GM06990 (cell line): ENCODE results near the gene ARHGEF19.
"Not testable (repeated sequence)": the region's sequence is repeated elsewhere in the genome, so short reads cannot be mapped to it uniquely, and the experiment has no call there.

ENCODE experiments used
- DNase-seq: peaks from one replicate; pipeline ENCODE4 v3.0.0-alpha.2; 2011; ENCODE audit not compliant: insufficient read length; ENCODE audit errors: extremely low read depth
- H3K27me3 ChIP-seq: replicated peaks from 2 replicates; pipeline ENCODE4 v1.6.0; 2011; ENCODE audit warnings: low read length; ENCODE audit not compliant: control insufficient read depth, insufficient read depth
- H3K36me3 ChIP-seq: 2 replicates; pipeline ENCODE4 v1.5.1; 2011; ENCODE audit warnings: low read length; ENCODE audit not compliant: control insufficient read depth, insufficient read depth
- H3K4me3 ChIP-seq: replicated peaks from 2 replicates; pipeline ENCODE4 v1.5.1; 2011; ENCODE audit warnings: low read depth, mild to moderate bottlenecking, control low read depth, low read length
- CTCF ChIP-seq: IDR thresholded peaks from 2 replicates; pipeline ENCODE4 v1.5.1; 2011; ENCODE audit warnings: low read length, control low read depth, mild to moderate bottlenecking, inconsistent platforms; ENCODE audit not compliant: insufficient read depth, poor library complexity, severe bottlenecking

The ARHGEF19 gene

GRCh38 chr1:16246961-16247360 lies 34.5 kb upstream of the ARHGEF19 start:
- H3K36me3 ChIP-seq = peaks cover 14% of the 10 kb centered on the region
- H3K27me3 ChIP-seq = no peaks in the 10 kb centered on the region
- DNase-seq = no peak
- no peak overlapping the region for H3K4me3 ChIP-seq
- TF ChIP-seq CTCF = no peak

GRCh38 chr1:16246239-16246638 lies 33.8 kb upstream of the ARHGEF19 start:
- DNase-seq, H3K4me3 ChIP-seq, H3K27me3 ChIP-seq, H3K36me3 ChIP-seq: not testable (repeated sequence)

- Histone ChIP-seq H3K36me3 (peaks cover 3% of the 10 kb centered on the region), H3K27me3 (no peaks in the 10 kb centered on the region), H3K4me3 (no peak overlapping the region)
- DNase-seq = no peak
- TF ChIP-seq CTCF = no peak
Observed at GRCh38 chr1:16245476-16246196, 33.2 kb upstream of the ARHGEF19 start.

- no peak for TF ChIP-seq CTCF
- no peak for DNase-seq
- Histone ChIP-seq H3K27me3 (no peaks in the 10 kb centered on the region), H3K4me3 (no peak overlapping the region), H3K36me3 (peaks cover 3% of the 10 kb centered on the region)
Observed at GRCh38 chr1:16244650-16245285, 32.3 kb upstream of the ARHGEF19 start.

- Histone ChIP-seq H3K36me3 (peaks cover 3% of the 10 kb centered on the region), H3K4me3 (no peak overlapping the region), H3K27me3 (no peaks in the 10 kb centered on the region)
- no peak for DNase-seq
- TF ChIP-seq CTCF = peak; percentile 88
Observed at GRCh38 chr1:16243936-16244649, 31.6 kb upstream of the ARHGEF19 start.

GRCh38 chr1:16243215-16243610 lies 30.8 kb upstream of the ARHGEF19 start:
- no peak for DNase-seq
- peaks cover 3% of the 10 kb centered on the region for H3K36me3 ChIP-seq
- H3K4me3 ChIP-seq = no peak overlapping the region
- no peaks in the 10 kb centered on the region for H3K27me3 ChIP-seq
- TF ChIP-seq CTCF = no peak
